Ovary (tissue), 9 donors: ENCODE measurements around the gene RNF11. TPM values are rescaled to one million over a fixed set of nuclear protein-coding genes. Genes with fewer than 3 reads are reported as not detected.
A peak's percentile ranks its signal among the peaks of the same experiment; 100 is the strongest.

Source experiments
- DNase-seq, 5 donors: peaks; one replicate each; pipeline ENCODE4 v3.0.0-alpha.2; 2019 to 2020
- H3K27ac ChIP-seq, 2 donors: fragments of 200-600 bp; one replicate each; pipeline versions ENCODE4 v1.5.1 to v1.8.0; 2019 to 2022
- H3K27me3 ChIP-seq: fragments of 200-600 bp; one replicate; pipeline ENCODE4 v1.8.0; 2022
- H3K36me3 ChIP-seq: fragments of 200-600 bp; sonication (generic); one replicate; pipeline ENCODE4 v1.5.1; 2019
- H3K4me1 ChIP-seq: one replicate; pipeline ENCODE4 v1.8.1; 2013; ENCODE audit warnings: mild to moderate bottlenecking, moderate library complexity; ENCODE audit not compliant: insufficient read depth
- H3K4me3 ChIP-seq: fragments of 200-600 bp; sonication (generic); one replicate; pipeline ENCODE4 v1.5.1; 2017
- H3K9me3 ChIP-seq, 2 donors: fragments of 200-600 bp in 1 of 2; sonication (generic) in 1 of 2; one replicate each; pipeline versions ENCODE4 v1.5.1 to v1.8.1; 2013 to 2019; ENCODE audit warnings: mild to moderate bottlenecking in 1 of 2, moderate library complexity in 1 of 2
- CTCF ChIP-seq, 3 donors: fragments of 450-650 bp in 2 of 3; fragments of 200-600 bp in 1 of 3; IDR thresholded peaks; one replicate each; pipeline versions ENCODE4 v1.5.1 to v1.8.0; 2016 to 2022; ENCODE audit warnings: antibody characterized with exemption in 3 of 3, mild to moderate bottlenecking in 1 of 3
- EP300 ChIP-seq: sonication (generic); formaldehyde crosslinking; IDR thresholded peaks from one replicate; pipeline ENCODE4 v1.6.1; 2017; ENCODE audit warnings: antibody characterized with exemption
- POLR2A ChIP-seq: fragments of 450-650 bp; IDR thresholded peaks from one replicate; pipeline ENCODE4 v1.6.1; 2017; ENCODE audit warnings: antibody characterized with exemption, mild to moderate bottlenecking, moderate library complexity
- WGBS, 3 donors: extraction: QIAGEN DNeasy Blood & Tissue Kit in 1 of 3; methylation state at CpG; one replicate each; pipeline versions ENCODE4 v1.1.5 to v1.1.7; 2013 to 2017; 5-methylcytosine and 5-hydroxymethylcytosine counted together
- intact Hi-C, 4 donors: fragments of 100-400 bp; cut with DNase I; formaldehyde crosslinking; loops; one replicate each; pipeline versions ENCODE4 v1.11.0 to v1.15.1; 2022 to 2023
- polyA plus RNA-seq, 2 donors: library from polyadenylated mRNA; stranded (reverse); fragments of 200-250 nt in 1 of 2; fragments of 350-450 nt in 1 of 2; fragmentation: Illumina TruSeq in 1 of 2; extraction: RNeasy Lipid Tissue Mini Kit (QIAGEN cat#74804) in 1 of 2; gene quantifications; one replicate each; pipeline ENCODE4 v1.2.3, GENCODE V29; 2013 to 2014
- total RNA-seq, 7 donors: library from RNA; depleted of rRNA in 2 of 7; stranded (reverse); fragments of >200 nt in 2 of 7; fragmentation: NEBNext Ultra II Directional in 3 of 7; extraction: Animal tissue kit (Norgen Biotek cat#: 25700) in 3 of 7; gene quantifications; one replicate each; pipeline versions ENCODE4 v1.1.0 to v1.2.4, GENCODE V29; 2016 to 2023
- donor health status: DM: no; HTN: no; CAD: no; lungs with moderate emphysema.
- donor health status: DM: no; HTN: no; CAD: no.
- donor health status: Bipolar disorder and iron deficiency.
- donor health status: DM: yes; HTN: yes; CAD: no.
- donor health status: DM: no; HTN: no; CAD: no.
- donor health status: DM: yes; HTN: yes; CAD: no.

Gene RNF11
- total and polyA plus RNA-seq, 9 donors = 108 to 209 (median 126) TPM

- Histone ChIP-seq H3K36me3 (no peaks in the 10 kb centered on the region), H3K4me3 (no peak overlapping the region), H3K27me3 (no peaks in the 10 kb centered on the region), H3K4me1 (no peaks in the 10 kb centered on the region), H3K9me3 (no peaks in the 10 kb centered on the region), H3K27ac (no peak overlapping the region)
- 86 to 92% (median 88%) methylated on average over 10 of the region's 10 CpGs for WGBS, 3 donors
- no peak for DNase-seq
- intact Hi-C loops = loop anchor here in 1 of 4 donors (10.0 kb wide), 1 partner anchor 233 kb away; no protein-coding TSS in a partner anchor
- TF ChIP-seq EP300 (no peak), POLR2A (no peak), CTCF (IDR thresholded peaks at IDR 0.05) (no peak)
Observed at GRCh38 chr1:51302270-51302669, 66.2 kb downstream of the RNF11 start.

GRCh38 chr1:51302746-51303145 lies 66.7 kb downstream of the RNF11 start:
- intact Hi-C loops = loop anchor here in 1 of 4 donors (10.0 kb wide), 1 partner anchor 232 kb away; no protein-coding TSS in a partner anchor
- Histone ChIP-seq H3K9me3 (no peaks in the 10 kb centered on the region), H3K27ac (no peak overlapping the region), H3K27me3 (no peaks in the 10 kb centered on the region), H3K4me3 (no peak overlapping the region), H3K4me1 (no peaks in the 10 kb centered on the region), H3K36me3 (no peaks in the 10 kb centered on the region)
- DNase-seq = no peak
- WGBS, 3 donors = 82 to 95% (median 84%) methylated on average over 6 to 7 of the region's 7 CpGs
- TF ChIP-seq EP300 = no peak
- TF ChIP-seq CTCF (IDR thresholded peaks at IDR 0.05) = no peak
- TF ChIP-seq POLR2A = no peak

- intact Hi-C loops = loop anchor here in 1 of 4 donors (10.0 kb wide), 1 partner anchor 231 kb away; no protein-coding TSS in a partner anchor
- TF ChIP-seq POLR2A (no peak), CTCF (IDR thresholded peaks at IDR 0.05) (no peak), EP300 (no peak)
Observed at GRCh38 chr1:51303315-51303714, 67.2 kb downstream of the RNF11 start.

GRCh38 chr1:51303751-51304251 lies 67.7 kb downstream of the RNF11 start:
- no peak overlapping the region for H3K4me3 ChIP-seq
- peak overlapping the region in 1 of 2 donors; percentile 46 for H3K27ac ChIP-seq
- H3K36me3 ChIP-seq = no peaks in the 10 kb centered on the region
- WGBS, 3 donors = 38 to 43% (median 40%) methylated on average over 8 of the region's 8 CpGs
- peak in 2 of 5 donors; percentile 48 to 50 for DNase-seq
- H3K9me3 ChIP-seq = no peaks in the 10 kb centered on the region
- no peaks in the 10 kb centered on the region for H3K27me3 ChIP-seq
- H3K4me1 ChIP-seq = no peaks in the 10 kb centered on the region
- intact Hi-C loops = loop anchor here in 1 of 4 donors (10.0 kb wide), 1 partner anchor 231 kb away; no protein-coding TSS in a partner anchor
- TF ChIP-seq POLR2A (no peak), CTCF (IDR thresholded peaks at IDR 0.05) (no peak), EP300 (no peak)

More at GRCh38 chr1:51303315-51303714, 67.2 kb downstream of the RNF11 start:
- Histone ChIP-seq H3K36me3 (no peaks in the 10 kb centered on the region), H3K27me3 (no peaks in the 10 kb centered on the region), H3K4me3 (no peak overlapping the region), H3K4me1 (no peaks in the 10 kb centered on the region), H3K27ac (peak overlapping the region in 1 of 2 donors; percentile 46), H3K9me3 (no peaks in the 10 kb centered on the region)
- DNase-seq = no peak
- 76 to 83% (median 81%) methylated on average over 6 of the region's 6 CpGs for WGBS, 3 donors
